HG03280 (cell line): ENCODE data around the gene EVX2.
A peak's percentile ranks its signal among the peaks of the same experiment; 100 is the strongest.

ENCODE experiments used
- ATAC-seq: cut with Tn5 transposase; IDR thresholded peaks from one replicate; pipeline ENCODE4 v1.9.1; 2021; ENCODE audit warnings: mild to moderate bottlenecking, moderate library complexity; ENCODE audit not compliant: unreplicated experiment

EVX2 gene

DNA sequence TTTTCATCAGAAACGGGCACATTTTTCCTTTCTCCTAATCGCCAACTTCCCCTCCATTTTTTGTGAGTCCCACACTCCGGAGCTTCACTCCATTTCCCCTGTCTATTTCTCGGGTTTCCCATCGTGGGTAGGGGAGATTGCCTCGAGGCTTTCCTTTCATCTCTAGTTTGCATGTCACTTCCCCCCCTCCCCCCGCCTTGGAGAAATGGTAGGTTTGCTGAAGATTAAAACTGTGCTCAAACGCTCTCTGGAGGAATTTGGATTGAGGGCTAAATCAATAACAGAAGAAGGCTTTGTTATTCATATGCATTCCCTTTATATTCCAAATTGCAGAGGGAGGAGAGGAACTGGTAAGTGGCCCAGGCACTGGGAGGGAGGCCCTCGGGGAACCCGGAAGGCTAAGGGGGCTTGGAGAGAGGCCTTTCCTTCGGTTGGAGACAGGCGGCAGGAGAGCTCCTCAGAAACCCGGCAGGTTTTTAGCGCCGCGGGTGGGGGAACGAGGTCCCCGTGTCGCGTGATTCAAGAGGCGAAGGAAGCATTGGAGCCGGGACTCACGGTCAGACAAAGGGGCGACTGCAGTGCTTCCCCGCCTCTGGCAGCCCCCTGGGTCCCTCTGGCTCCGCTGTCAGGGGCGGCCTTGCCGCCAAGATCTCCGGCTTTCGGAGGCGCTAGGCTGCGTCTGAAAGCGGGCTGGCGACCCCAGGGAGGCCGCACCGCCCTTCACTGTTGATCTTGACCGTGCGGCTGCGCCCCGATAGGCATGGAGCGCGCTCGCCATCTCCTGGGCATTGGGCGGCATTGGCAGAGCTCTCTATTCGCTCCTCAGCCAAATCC, 13.4 kb upstream of the EVX2 start:
- peak; percentile 83 for ATAC-seq

DNA sequence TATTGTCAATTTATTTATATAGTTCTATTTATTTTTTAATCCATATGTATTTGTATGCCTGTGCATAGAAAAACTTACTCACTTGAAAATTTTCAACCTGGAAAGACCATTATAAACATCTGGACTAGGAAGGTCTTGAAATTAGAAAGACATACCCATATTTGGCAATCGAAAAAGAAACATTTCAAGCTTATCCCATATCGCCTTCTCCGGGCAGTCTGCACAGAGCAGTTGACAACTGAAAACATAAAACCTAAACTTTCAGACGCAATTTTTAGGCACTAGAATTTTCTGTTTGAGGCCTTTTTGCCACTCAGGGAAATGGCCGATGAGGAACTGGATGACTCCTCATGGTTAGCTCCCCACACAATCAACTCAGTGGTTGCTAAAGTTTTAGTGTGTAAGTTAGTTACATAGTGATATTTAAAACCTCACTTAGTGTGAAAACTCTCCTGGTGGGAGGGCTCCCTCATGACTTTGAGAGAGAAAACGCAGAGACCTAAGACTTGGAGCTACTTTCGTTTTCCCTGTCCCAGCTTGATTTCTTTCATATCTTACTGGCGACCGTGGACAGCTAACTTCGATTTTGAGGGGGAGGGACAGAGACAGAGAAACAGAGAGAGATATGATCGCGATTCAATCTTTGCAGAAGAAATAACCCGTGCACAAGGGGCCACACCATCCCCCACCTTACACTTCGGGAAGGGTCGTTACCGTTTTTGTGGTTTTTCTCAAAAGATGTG, 12.7 kb upstream of the EVX2 start:
- no peak for ATAC-seq

DNA sequence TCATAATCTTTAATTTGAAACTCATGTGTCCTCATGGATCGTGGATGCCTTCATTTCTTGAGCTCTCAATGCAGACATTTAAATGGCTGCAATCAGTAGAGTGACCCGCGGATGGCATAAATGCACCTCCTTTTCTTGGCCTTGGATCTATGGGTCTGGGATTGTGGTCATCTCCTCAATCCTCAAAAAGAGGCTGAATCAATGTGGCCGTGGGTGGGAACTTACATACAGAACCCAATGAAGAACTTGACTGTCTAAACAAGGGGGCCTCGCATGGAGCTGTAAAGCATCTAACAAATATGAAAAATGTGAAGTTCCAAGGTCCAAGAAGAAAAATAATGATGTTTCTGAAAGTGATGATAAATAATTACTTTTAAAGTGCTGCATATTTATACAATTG, 11.7 kb upstream of the EVX2 start:
- no peak for ATAC-seq

DNA sequence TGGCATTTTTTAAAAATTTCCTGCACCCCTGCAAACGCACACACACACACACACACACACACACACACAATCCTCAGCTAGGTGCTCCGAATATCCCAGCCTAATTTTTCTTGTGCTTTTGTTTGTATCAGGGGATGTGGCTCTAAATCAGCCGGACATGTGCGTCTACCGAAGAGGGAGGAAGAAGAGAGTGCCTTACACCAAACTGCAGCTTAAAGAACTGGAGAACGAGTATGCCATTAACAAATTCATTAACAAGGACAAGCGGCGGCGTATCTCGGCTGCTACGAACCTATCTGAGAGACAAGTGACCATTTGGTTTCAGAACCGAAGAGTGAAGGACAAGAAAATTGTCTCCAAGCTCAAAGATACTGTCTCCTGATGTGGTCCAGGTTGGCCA, 10.6 kb upstream of the EVX2 start:
- ATAC-seq = no peak

DNA sequence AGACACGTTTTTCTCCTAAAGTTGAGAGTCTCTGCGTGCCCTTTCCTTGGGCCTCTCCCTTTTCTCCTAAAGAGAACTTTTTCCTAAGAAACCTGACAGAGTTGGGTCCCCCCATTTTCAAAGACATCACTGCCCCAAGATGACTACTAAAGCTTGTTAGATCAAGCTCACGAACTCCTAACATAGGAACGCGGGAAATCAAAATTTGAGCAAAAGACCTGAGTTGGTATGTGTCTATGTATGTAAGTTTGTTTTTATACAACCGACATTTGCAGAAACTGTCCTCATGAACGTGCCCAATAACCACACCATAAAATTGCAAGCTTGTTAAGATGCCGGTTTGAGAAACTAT, 10.1 kb upstream of the EVX2 start:
- no peak for ATAC-seq

DNA sequence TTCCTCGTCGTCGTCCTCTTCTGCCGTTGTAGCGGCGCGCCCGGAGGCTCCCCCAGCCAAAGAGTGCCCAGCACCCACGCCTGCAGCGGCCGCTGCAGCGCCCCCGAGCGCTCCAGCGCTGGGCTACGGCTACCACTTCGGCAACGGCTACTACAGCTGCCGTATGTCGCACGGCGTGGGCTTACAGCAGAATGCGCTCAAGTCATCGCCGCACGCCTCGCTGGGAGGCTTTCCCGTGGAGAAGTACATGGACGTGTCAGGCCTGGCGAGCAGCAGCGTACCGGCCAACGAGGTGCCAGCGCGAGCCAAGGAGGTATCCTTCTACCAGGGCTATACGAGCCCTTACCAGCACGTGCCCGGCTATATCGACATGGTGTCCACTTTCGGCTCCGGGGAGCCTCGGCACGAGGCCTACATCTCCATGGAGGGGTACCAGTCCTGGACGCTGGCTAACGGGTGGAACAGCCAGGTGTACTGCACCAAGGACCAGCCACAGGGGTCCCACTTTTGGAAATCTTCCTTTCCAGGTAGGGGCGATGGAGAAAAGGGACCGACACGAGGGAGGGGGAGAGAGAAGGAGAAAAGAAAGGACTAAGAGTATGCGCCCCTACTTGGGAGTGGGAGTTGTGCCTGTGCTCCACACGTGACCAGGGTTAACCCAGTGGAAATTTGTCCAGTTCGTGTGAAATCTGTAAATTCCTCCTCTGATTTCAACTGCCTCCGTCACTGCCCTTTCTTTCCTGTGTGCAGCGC, 9.6 kb upstream of the EVX2 start:
- ATAC-seq = no peak

DNA sequence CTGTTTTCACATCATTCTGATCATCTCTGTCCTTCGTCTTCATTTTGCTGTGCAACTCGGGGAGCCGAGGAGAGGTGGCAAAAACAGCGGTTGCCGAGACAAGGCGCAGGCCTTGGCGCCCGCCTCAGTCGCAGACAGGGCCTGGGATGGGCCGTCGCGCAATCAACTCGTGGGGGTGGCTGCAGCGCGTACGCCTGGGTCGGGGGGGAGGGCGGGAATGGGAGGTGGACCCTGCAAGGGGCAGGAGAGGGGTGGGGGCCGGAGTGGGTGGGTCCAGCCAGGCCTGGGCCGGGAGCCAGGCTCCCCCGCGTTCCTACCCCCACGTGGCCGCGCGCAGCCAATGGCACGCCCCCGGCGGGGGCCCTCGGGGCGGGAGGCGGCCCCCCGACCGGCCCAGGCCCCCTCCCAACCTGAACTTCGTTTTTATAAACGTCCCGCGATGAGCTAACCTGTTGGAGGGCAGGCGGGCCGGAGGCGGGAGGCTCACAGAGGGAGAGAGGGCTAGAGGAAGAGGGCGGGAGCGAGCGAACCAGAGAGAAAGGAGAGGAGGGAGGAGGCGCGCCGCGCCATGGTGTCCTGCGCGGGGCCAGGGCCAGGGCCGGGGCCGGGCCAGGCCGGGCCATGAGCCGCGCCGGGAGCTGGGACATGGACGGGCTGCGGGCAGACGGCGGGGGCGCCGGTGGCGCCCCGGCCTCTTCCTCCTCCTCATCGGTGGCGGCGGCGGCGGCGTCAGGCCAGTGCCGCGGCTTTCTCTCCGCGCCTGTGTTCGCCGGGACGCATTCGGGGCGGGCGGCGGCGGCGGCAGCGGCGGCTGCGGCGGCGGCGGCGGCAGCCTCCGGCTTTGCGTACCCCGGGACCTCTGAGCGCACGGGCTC, 8.7 kb upstream of the EVX2 start, which contains the start of gene HOXD13:
TSS of gene HOXD13 (plus strand) at position 452 of the 875 bp plus-strand sequence. CDS start at position 622, 170 bp downstream.
- ATAC-seq = no peak

DNA sequence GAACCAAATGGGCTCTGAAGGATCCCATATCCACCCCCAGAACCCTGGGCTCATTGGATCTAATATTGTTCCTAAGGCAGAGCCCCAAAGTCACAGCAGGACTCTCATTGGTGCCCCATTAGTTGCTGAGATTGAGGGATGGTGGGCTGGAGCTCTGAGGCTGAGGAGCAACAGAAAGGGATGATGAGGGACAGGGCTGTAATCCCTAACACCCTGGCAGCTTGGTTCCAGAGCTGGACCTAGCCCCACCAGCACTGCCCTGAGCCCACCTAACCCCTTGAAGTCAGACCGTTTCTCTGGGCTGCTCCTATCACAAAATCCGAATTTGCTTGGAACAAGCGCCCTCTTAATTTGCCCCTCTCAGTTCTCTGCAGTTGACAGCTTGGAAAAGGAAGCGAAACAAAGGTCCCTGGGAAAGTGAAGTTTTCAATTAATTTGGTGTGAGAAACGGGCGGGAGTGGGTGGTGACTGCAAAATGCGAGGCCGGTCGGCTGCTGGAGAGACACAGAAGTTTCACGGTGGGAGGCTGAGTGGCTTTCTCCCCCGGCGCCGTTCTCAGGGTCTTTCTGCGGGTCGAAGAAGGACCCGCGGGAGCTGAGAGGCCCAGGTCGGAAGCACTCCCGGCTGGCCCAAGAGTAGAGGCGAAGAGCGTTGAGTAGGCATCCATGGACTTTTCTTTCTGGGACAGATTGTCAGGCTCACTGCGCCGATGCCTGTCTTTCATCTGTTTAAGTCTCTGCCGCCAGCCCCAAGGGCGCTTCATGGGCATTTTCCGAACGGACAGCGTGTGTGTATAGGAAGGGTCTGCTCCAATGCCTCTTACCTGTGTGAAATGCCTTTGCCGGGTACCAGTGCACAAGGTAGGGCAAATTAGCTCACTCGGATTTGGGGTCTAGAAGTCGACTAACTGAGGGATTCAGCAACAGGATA, 7.8 kb upstream of the EVX2 start:
- no peak for ATAC-seq

DNA sequence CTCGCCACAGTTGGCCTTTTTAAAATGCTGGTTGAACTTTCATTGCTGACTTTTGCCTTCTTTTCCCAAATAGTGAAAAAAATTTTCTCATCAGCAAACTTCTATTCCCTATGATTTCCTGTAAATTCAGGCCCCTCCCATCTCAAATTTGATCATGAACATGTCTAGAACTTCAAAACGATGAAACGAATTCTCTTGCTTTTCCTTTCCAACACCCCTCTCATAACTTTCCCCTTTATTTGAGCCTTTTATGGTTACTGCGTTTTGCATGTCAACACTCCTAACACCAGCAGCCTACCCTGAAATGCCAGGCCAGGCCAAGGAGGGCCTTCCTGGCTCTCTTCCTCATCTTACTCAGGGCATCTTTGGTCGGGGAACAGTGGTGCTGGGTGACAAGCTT, 7.1 kb upstream of the EVX2 start:
- no peak for ATAC-seq

DNA sequence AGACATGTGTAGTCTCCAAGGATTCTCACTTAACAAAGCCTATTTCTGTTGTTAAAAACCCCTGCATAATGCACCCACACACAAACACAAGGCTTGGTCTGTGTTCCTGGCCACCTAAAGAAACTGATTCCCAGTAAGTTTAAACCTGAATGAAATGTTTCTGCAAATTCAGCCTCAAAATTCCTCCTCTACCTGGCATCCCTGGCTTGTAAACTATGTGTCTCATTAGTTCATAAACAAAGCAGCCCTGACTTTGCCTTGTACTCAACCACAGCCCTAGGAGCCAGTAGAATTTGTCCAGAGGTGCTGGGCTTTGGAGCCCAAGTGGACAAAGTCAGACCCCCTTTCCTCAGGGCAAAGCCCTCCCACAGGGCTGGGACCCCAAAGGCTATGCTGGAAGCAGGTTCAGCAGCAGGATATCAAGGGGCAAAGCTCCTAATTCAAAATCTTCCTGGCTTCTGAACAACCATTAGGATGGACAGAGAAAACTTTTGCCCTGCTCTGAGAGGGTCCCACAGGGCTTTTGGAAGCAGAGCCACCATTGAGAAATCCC, 6.2 kb upstream of the EVX2 start:
- ATAC-seq = no peak

DNA sequence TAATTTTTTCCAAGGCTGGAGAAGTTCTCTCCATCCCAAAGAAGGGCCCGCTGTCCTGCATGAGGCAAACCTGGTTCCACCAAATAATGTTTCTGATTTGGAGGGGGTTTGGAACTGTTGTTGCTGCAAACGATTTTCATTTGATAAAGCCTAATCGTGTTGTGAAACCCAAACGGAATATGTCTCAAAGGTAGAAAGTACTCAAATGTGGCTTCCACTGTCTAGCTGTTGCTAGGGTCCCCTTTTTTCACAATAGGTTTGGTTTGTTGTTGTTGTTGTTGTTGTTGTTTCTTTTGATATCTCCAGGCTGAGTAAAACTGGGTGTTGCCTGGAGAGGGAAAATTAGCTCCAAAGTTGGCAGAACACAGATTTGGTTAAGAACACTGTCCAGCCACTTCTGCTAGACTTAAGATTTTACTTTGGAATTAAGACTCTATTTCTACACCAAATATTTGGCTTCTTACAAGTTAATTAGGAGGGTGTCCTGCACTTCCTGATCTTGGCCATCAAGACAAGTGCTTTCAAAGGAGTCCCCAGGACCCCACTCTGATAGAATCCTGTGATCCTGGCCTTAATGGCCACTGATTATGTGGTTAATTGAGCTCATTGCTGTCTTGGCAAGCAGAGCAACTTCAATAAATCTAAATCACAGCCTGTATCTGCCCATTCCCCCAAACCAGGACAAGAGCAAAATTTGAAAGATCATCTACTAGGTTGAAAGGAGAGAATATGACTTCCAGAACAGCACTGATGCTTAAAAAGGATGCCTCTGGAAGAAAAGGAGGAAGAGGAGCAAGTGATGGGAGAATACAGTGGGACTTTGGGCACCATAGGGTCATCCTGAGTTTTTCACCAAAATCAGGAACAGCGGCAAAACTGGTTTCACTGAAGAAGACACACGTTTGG, 5.4 kb upstream of the EVX2 start:
- ATAC-seq = no peak

DNA sequence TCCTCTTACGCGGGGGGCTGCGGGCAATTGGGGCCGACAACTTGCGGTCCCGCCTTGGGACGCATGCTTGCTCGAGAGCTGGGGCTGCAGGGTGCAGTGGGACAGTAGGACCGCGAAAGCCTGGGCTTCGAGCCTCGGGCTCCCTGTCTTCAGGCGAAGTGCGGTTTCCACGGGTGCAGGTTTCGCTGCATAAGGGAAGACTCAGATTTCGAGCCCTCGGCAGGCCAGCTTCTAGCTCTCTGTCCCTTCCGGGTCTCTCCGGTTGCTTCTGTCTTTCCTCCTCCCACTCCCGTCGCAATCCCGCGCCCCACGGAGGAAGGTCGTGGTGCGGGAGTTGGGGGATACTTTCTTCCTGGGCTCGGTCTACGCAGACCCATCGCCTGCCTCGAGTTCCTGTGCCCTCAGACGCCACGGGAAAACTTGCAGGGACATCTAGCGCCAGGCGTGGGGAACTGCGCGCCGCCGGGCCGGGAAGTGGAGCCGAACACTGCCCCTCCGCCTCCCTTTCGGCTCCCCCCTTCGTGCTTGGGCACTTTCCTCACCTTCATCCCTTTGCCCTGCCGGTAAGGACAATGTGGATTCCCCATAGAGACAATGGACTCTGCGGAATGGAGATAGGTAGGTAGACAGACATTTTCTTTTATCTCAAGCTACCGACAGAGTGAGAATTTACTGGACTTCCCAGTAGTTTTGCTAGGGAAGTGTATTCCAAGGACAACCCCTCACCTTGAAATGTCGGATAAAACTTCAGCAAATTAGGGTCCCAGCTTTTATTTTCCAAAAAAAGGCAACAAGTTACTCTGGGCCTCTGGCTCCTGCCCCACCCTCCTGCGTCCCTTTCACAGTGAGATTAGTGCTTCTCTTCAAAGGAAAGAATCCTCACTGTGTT, 4.5 kb upstream of the EVX2 start:
- no peak for ATAC-seq

DNA sequence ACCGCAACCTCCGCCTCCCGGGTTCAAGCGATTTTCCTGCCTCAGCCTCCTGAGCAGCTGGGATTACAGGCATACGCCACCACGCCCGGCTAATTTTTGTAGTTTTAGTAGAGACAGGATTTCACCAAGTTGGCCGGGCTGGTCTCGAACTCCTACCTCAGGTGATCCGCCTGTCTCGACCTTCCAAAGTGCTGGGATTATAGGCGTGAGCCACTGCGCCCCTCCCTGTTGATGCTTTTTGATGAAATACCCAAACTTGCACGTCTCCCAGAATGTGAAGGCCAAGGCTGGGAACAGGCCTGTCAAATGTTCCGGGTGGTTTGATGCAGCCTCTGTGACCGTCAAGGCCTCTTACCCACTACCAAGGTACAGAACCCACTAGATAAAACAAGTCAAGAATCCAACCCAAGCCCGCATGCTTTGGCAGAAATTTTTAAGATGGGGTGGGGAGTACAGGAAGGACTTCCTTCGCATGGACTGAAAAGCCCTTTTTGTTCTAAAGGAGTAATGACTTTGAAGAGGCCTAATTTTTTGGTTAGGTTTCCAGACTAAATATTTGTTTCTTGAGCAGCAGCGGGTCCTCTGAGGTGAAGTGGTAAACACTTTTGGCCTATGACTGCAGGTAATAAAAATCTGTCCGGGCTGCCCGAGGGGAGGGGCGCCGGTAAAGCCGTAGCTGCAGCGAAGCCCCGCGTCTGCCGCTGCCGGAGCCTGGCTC, 3.7 kb upstream of the EVX2 start:
- ATAC-seq = no peak

DNA sequence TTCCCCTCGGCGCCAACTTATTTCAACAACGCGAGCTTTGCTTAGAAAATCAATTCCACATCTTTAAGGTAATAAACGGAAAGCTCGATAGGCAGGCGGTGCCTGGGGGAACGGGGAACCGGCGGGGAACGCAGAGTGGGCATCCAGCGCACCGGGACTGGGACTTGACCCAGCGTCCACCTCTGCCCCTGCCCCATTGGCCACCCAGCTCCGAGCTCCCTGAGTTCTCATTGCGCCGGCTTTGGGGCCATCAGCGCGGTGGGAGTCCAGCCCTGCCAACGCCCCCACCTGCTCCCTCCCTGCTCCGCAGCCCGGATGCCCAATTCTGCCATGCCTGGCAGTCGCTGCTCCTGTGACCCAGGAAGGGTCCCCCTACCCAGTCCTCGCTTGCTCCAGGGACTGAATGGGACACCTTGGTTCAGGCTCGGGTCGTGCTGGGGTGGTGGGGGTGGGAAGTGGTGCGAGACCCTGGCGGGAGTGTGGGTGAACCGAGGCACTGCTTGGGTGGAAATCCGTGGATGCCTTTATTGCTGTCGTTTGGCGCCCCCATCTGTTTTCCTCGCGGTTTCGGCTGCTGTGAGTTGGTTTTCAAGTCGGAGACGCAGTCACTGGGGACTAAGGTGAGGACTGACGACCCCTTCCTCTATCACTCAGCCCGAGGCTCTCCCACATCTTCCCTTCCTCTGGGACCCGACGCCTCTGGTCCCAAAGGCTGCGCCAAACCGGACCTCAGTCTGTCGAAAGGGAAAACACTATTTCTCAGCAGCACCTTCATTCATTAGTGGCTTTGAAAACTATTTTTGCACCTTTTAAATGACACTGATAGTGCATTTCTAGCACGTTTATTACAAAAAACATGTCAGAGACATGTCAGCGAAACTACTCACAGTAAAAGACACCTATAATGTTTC, 2.4 kb upstream of the EVX2 start:
- no peak for ATAC-seq

DNA sequence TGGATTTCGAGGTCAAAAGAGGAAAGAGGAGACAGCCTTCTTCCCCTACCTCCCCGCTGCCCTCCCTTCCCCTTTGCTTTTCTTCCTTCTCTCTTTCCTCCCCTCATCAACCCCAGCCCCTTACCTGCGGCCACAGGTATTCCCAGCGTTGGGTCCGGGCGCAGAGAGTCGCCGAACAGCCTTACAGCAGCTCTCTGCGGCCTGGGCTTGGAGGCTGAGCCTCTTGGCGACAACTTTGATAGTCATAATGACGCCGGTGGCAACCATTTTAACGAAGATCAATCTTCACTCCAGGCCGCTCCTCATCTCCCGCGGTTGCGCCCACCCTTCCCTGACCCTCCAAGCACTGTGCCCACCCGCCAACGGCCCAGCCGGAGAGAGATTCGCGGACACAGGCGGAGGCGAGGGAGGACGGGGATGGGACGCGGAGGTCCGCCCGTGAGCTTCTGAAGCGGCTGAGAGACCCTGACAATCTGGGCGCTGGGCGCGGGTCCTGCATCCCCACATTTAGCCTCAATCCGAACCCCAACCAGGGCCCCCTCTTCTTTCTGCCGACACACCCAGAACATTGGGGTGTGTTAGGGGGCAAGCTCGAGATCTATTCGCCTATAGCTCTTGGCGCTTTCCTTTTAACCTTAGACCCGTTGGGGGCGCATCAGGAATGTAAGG, 1.5 kb upstream of the EVX2 start:
- ATAC-seq = no peak
